Activated gamma-delta T cell treated with Interleukin-2 at 50 U/mL for 16 hours (primary cell): ENCODE measurements around the gene LRIT2.
A peak's percentile ranks its signal among the peaks of the same experiment; 100 is the strongest.

Source experiments
- DNase-seq: peaks from one replicate; pipeline ENCODE4 v3.0.0-alpha.2; 2020

The LRIT2 gene

GRCh38 chr10:84225427-84226173 lies at the start of gene LRIT2:
Gene LRIT2 (minus strand): TSS chr10:84225544. CDS start chr10:84225520, 24 bp downstream.
- DNase-seq = no peak

- no peak for DNase-seq
Measured at GRCh38 chr10:84270708-84271107, 45.4 kb upstream of the LRIT2 start.

GRCh38 chr10:84269773-84270172 lies 44.4 kb upstream of the LRIT2 start:
- no peak for DNase-seq

GRCh38 chr10:84269162-84269561 lies 43.8 kb upstream of the LRIT2 start:
- no peak for DNase-seq

GRCh38 chr10:84267503-84268126 lies 42.3 kb upstream of the LRIT2 start:
- DNase-seq = peak; percentile 64

- DNase-seq = no peak
Measured at GRCh38 chr10:84265418-84265817, 40.1 kb upstream of the LRIT2 start.

GRCh38 chr10:84264611-84265141 lies 39.3 kb upstream of the LRIT2 start:
- DNase-seq = peak; percentile 71

GRCh38 chr10:84263716-84264115 lies 38.4 kb upstream of the LRIT2 start:
- DNase-seq = no peak

GRCh38 chr10:84262190-84262956 lies 37.0 kb upstream of the LRIT2 start:
- DNase-seq = no peak

GRCh38 chr10:84261236-84261915 lies 36.0 kb upstream of the LRIT2 start:
- no peak for DNase-seq

GRCh38 chr10:84258034-84258695 lies 32.8 kb upstream of the LRIT2 start:
- DNase-seq = no peak

- DNase-seq = no peak
Measured at GRCh38 chr10:84257343-84258020, 32.1 kb upstream of the LRIT2 start.

- peak; percentile 28 for DNase-seq
Measured at GRCh38 chr10:84256510-84257342, 31.4 kb upstream of the LRIT2 start.

- no peak for DNase-seq
Measured at GRCh38 chr10:84254552-84255478, 29.5 kb upstream of the LRIT2 start.

GRCh38 chr10:84248794-84249193 lies 23.4 kb upstream of the LRIT2 start:
- no peak for DNase-seq

- no peak for DNase-seq
Measured at GRCh38 chr10:84247496-84247895, 22.2 kb upstream of the LRIT2 start.

GRCh38 chr10:84244651-84245270 lies 19.4 kb upstream of the LRIT2 start, which contains the start of gene RGR:
Gene RGR (plus strand): TSS chr10:84245053. CDS start chr10:84245091, 38 bp downstream.
- DNase-seq = no peak

- no peak for DNase-seq
Measured at GRCh38 chr10:84243759-84244158, 18.4 kb upstream of the LRIT2 start.

GRCh38 chr10:84241185-84241790 lies 15.9 kb upstream of the LRIT2 start, which contains the start of gene LRIT1:
Gene LRIT1 (minus strand): TSS chr10:84241546. CDS start chr10:84241439, 107 bp downstream.
- no peak for DNase-seq
